Endometrial microvascular endothelial cells (primary cell): ENCODE results near the gene UBQLN1. TPM values are rescaled to one million over a fixed set of nuclear protein-coding genes. Genes with fewer than 3 reads are reported as not detected.

ENCODE experiments used
- total RNA-seq: library from RNA; depleted of rRNA; stranded (reverse); fragments of >200 nt; gene quantifications from one replicate; pipeline ENCODE4 v1.2.3, GENCODE V29; 2015; ENCODE audit errors: inconsistent ontology term

Gene UBQLN1
- total RNA-seq, 1 donor from 2014 or later, result 115 TPM

Other genes starting within 250 kb of the UBQLN1 start
- 0.74 TPM for gene FRMD3, start 169.6 kb downstream of the UBQLN1 start, total RNA-seq
- 12.4 TPM for gene IDNK, start 84.8 kb downstream of the UBQLN1 start, total RNA-seq
- 0.09 TPM for gene GKAP1, start 109.8 kb upstream of the UBQLN1 start, total RNA-seq
- 0.56 TPM for gene KIF27, start 213.5 kb upstream of the UBQLN1 start, total RNA-seq